Skeletal muscle cell (primary cell): ENCODE results near the gene FAAP100.

ENCODE experiments used
- DNase-seq: peaks from one replicate; pipeline ENCODE4 v3.0.0-alpha.2; 2010; ENCODE audit warnings: low read depth
- H3K4me3 ChIP-seq: 2 replicates; pipeline ENCODE4 v1.5.1; 2011; ENCODE audit warnings: low read depth, mild to moderate bottlenecking, control low read depth, low read length, moderate library complexity

Gene FAAP100

DNA sequence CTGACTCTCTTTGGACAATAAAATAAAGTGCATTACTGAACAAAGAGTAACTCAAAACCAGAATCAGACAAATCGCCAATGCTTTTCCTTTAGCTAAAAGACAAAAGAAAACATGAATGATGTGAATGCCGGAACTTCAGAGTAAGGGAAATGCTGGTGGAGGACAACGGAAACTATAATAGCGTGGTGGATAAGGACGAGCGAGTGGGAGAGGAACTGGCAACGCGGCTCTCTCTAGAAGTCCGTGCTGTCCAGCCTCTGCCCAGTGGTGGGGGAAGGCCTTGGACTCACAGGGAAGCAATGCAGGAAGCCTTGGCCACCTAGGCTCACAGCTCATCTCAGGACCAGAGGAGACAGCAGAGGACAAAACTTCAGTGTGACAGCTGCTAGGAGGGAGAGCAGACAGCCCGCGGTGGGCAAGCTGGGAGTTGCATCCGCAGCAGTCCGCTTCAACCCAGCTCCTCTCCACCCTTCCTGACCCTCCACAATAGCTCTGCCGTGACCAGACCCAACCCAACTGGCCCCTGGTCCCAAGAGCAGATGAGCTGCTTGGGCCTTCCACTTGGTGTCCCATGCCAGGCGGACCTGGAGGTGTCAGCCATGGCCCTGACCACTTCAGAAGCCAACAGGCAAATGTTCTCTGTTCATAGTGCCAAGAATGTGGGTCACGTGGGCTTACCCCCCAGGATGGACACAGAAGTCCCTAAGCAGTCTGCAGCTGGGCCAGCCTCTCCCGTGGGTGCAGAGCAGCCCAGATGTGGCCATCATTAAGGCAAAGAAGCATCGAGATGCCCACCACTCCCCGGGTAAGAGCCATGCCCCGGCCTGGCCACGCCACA is 5.3 kb upstream of the FAAP100 start:
- DNase-seq, result no peak
- no peak overlapping the region for H3K4me3 ChIP-seq

DNA sequence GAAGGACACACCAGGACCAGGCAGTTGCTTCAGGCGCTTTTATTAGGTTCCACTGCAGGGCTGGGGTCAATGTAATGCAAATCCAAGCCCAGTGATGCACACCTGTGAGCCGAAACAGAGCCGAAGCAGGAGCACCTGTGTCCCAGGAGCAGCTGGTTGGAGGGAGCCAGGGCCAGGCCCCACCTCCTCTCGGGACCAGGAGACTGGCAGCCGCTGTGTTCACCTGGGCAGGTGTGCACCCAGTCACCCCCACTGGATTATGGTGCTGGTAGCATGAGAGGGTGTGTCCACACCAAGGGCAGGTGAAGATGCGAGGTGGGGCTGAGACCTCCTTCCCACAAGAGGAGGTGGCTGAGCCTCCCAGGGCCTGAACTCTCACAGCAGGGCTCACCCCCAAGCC is 4.7 kb upstream of the FAAP100 start:
- DNase-seq, result no peak
- H3K4me3 ChIP-seq, result no peak overlapping the region

DNA sequence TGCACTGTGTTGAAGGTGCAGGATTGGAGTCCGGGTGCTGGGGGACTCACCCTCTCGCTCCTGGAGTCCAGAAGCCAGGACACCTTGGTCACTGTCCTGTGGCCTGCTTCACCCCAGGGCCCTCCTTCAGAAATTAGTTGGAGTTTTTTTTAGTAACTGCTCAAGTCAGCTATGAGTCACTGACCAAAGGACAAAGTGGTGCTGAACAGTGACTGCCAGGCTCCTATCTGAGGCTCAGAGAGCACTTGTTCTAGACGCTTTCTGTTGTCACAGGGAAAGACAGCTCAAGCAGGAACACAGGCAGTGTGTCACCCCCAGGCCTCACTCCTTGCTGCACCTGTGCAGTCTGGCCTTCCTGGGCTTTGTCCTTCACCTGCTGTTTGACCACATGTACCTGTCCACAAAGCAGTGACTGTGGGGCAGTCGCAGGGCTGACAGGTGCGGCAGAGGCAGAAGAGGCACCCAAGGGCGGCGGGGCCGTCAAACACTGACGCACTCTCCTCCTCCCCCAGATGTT is 4.1 kb upstream of the FAAP100 start:
- no peak overlapping the region for H3K4me3 ChIP-seq

DNA sequence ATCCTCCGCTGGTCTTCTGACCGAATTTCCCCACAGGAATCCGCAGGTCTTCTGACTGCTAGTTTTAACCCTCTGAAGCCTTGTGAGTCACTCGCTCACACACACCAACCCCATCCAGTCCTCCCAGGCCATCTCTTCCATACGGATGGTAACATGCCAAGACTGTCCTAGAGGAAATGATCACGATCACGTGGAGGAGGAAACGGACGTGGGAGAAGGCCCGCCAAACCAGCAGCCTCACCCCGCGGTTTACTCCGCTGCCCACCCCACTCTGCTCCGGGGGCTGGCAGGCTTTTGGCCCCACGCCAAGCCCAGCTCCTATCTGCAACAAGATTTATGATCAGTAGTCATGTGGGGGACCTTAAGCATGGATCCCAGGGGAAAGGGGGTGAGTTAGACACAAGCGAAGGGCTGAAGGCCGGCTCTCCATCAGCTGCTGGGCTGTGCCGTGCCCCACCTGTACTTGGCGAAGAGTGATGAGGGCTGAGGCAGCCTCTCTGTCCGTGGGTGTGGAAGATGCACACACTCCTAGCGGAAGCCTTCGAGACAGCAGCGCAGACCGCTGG is 1.5 kb upstream of the FAAP100 start:
- DNase-seq, result peak; percentile 89
- peak overlapping the region; percentile 93 for H3K4me3 ChIP-seq

More for the DNA sequence above, 4.1 kb upstream of the FAAP100 start:
- no peak for DNase-seq

DNA sequence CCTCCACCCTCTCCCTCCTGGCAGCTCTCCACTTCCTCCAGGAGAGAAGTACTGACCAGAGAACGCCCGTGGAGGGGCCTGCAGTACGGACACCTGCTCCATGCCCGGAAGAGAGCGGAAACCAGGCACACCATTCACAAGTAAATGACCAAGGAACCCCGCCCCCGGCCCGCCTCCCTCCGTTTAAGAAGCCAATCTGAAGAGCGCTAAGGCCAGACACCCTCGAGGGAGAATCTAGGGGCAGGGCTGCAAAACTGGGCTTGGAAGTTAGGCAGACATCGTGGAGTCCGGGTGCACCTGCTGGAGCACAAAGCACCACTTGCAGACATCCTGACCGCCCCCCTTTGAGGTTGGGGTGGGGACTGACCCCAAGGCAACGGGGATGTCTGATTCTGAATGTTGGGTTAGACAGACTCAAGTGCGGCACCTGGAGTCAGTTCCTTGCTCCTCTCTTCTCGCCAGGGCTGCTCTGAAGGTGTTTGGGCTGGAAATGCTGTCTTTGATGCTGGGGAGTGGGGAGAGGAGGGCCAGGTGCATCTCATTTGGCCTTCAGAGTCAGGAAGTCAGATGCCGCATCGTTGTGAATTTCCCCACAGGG is 964 bp upstream of the FAAP100 start:
- H3K4me3 ChIP-seq, result peak overlapping the region; percentile 93
- no peak for DNase-seq

- DNase-seq, result no peak
These were observed 502 bp downstream of the FAAP100 start for GRCh38 chr17:81551458-81552243.

DNA sequence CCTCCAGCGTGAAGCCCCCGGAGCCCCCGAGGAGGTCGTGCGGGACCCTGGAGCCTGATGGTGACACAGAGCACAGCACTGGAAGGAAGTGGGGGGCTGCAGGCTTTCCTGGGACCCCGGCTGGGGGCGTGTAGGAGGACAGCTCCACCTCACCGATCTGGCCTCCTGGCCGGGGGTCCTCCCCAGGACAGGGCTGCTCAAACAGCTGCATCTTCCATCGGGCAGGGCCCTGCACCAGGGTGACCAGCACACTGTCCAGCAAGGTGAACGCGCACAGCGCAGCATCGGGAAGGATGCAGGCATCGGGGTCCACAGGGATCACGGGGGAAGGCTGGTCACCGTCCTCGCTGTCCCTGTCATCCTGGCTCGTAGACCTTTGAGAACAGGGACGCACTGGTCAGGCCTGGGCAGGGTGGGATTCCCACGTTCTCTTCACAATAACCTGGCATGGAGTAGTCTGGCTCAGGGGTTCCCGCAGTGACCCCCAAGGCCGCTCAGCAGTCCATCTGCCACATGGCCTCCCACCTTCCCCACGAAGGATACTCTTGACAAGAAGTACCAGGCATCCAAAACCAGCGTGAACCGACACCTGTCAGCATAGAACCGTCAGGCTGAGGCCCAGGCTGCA is 1.2 kb downstream of the FAAP100 start:
- H3K4me3 ChIP-seq, result peak overlapping the region; percentile 93
- DNase-seq, result no peak

More at GRCh38 chr17:81551458-81552243, 502 bp downstream of the FAAP100 start:
- peak overlapping the region; percentile 93 for H3K4me3 ChIP-seq

- H3K4me3 ChIP-seq, result no peak overlapping the region
- DNase-seq, result no peak
These were observed 1.9 kb downstream of the FAAP100 start for GRCh38 chr17:81550285-81550684.

- no peak for DNase-seq
- H3K4me3 ChIP-seq, result no peak overlapping the region
These were observed 2.3 kb downstream of the FAAP100 start for GRCh38 chr17:81549826-81550225.

- H3K4me3 ChIP-seq, result no peak overlapping the region
These were observed 3.1 kb downstream of the FAAP100 start for GRCh38 chr17:81549031-81549557.

GRCh38 chr17:81547614-81547982 is 4.6 kb downstream of the FAAP100 start:
- H3K4me3 ChIP-seq, result no peak overlapping the region
- DNase-seq, result no peak

More at GRCh38 chr17:81549031-81549557, 3.1 kb downstream of the FAAP100 start:
- DNase-seq, result no peak

DNA sequence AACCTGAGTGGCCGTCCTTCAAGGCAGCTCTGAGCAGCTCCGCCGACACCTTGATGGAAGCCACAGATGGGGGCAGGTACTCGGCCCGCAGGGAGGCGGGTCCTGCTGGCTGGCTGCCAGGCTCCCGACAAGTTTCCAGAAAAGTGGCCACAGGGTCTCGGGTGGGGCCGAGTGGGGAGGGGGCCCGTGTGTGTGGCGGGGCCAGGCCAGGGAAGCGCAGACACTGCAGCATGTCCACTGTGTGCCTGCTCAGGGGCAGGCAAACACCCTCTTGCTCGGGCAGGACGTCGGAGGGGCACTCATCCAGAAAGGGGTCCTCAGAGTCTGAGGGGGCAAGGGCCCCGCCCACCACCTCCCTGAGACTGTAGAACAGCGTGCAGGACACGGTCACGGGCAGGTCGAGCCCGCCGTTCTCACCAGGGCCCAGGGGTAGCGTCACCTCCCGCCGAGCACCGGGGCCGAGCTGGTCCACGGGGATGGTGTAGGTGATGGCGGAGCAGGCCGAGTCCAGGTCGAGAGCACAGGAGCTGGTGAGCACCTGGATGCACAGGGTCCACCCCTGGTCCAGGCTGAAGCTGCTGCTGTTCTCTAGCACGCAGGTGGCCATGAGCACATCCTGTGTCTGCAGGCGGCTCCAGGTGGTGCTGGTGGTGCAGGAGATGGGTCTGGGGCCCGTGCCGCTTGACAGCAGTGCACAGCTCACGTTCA is 5.1 kb downstream of the FAAP100 start:
- no peak for DNase-seq

GRCh38 chr17:81545160-81545949 is 6.8 kb downstream of the FAAP100 start:
- DNase-seq, result no peak
- no peak overlapping the region for H3K4me3 ChIP-seq

More for the DNA sequence above, 5.1 kb downstream of the FAAP100 start:
- no peak overlapping the region for H3K4me3 ChIP-seq

DNA sequence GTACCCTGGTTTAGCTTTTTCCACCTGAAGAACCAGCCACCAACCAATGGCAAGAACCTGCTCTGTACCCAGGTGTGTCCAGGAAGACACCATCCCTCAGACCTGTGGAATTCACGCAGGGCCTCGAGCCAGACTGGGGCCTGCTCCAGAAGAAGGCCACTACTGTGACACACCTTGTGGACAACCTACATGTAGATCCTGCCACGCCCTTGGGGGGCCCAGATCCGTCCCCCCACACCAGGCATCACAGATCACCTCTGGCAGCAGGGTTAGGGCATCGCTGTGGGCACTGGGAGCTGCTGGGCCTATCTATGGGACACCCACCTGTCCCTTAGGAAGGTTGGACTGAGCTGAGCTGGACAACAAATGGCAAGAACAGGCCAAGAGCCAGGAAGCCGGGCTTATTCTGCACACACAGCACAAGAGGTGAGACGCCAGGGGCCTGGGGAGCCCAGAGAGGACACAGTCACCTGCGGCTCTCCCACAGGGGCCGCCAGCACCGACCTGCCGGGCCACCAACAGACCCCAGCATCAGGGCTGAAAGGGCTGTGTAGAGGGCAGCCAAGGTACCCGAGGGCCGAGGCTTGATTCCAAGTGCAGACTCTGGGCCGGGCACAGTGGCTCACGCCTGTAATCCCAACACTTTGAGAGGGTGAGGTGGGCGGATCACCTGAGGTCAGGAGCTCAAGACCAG is 7.7 kb downstream of the FAAP100 start:
- DNase-seq, result no peak
- no peak overlapping the region for H3K4me3 ChIP-seq

DNA sequence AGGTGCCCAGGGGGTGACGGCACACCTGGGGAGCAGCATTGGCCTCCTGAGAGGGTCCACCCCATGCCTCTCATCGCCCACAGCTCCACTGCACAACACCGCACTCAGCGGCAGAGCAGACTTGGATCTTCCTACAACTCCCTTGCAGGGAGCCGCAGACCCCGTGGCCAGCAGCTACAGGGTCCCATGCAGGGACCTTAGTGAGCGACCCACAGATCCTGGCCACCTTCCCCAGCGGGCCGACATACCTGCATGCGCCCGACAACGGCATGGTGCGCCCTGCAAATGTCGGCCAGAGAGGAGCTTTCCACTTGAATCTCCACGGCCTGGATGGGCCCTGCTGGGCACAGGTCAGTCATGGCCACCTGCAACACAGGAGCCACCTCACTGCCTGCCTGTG is 8.4 kb downstream of the FAAP100 start:
- DNase-seq, result no peak
- H3K4me3 ChIP-seq, result no peak overlapping the region

GRCh38 chr17:81543339-81543675 is 8.8 kb downstream of the FAAP100 start:
- DNase-seq, result no peak
- H3K4me3 ChIP-seq, result no peak overlapping the region
